HG03469 (cell line): ENCODE data around the gene CYP51A1.
A peak's percentile ranks its signal among the peaks of the same experiment; 100 is the strongest.
"Not testable (repeated sequence)": the region's sequence is repeated elsewhere in the genome, so short reads cannot be mapped to it uniquely, and the experiment has no call there.

Source experiments
- ATAC-seq: cut with Tn5 transposase; IDR thresholded peaks from one replicate; pipeline ENCODE4 v1.9.1; 2021; ENCODE audit warnings: mild to moderate bottlenecking, moderate library complexity, moderate number of reproducible peaks; ENCODE audit not compliant: unreplicated experiment

Gene CYP51A1

GRCh38 chr7:92131764-92132330 lies 2.4 kb downstream of the CYP51A1 start:
- no peak for ATAC-seq

- no peak for ATAC-seq
These were observed 3.2 kb downstream of the CYP51A1 start for GRCh38 chr7:92131093-92131492.

GRCh38 chr7:92121681-92122080 lies 12.6 kb downstream of the CYP51A1 start:
- ATAC-seq, result no peak

- ATAC-seq, result no peak
These were observed 15.0 kb downstream of the CYP51A1 start for GRCh38 chr7:92119213-92119759.

GRCh38 chr7:92116949-92117348 lies 17.3 kb downstream of the CYP51A1 start:
- no peak for ATAC-seq

- no peak for ATAC-seq
These were observed 18.5 kb downstream of the CYP51A1 start for GRCh38 chr7:92115821-92116220.

GRCh38 chr7:92110857-92111256 lies 23.4 kb downstream of the CYP51A1 start:
- no peak for ATAC-seq

GRCh38 chr7:92108821-92109220 lies 25.5 kb downstream of the CYP51A1 start:
- no peak for ATAC-seq

- not testable (repeated sequence) for ATAC-seq
These were observed 31.4 kb downstream of the CYP51A1 start for GRCh38 chr7:92102862-92103261.

GRCh38 chr7:92100534-92100933 lies 33.7 kb downstream of the CYP51A1 start:
- ATAC-seq, result no peak

GRCh38 chr7:92095380-92095779 lies 38.9 kb downstream of the CYP51A1 start:
- no peak for ATAC-seq

- ATAC-seq, result no peak
These were observed 42.1 kb downstream of the CYP51A1 start for GRCh38 chr7:92092210-92092609.

GRCh38 chr7:92088266-92088665 lies 46.0 kb downstream of the CYP51A1 start:
- ATAC-seq, result no peak

- ATAC-seq, result not testable (repeated sequence)
These were observed 50.4 kb downstream of the CYP51A1 start for GRCh38 chr7:92083922-92084321.

GRCh38 chr7:92076509-92076908 lies 57.8 kb downstream of the CYP51A1 start:
- no peak for ATAC-seq

GRCh38 chr7:92075455-92076158 lies 58.7 kb downstream of the CYP51A1 start:
- ATAC-seq, result peak; percentile 88

- ATAC-seq, result no peak
These were observed 61.6 kb downstream of the CYP51A1 start for GRCh38 chr7:92072708-92073107.

- no peak for ATAC-seq
These were observed 62.2 kb downstream of the CYP51A1 start for GRCh38 chr7:92072121-92072520.

GRCh38 chr7:92071032-92071431 lies 63.2 kb downstream of the CYP51A1 start:
- ATAC-seq, result no peak

- ATAC-seq, result no peak
These were observed 69.7 kb downstream of the CYP51A1 start for GRCh38 chr7:92064438-92065029.
